SK-N-SH treated with all-trans-retinoic acid at 6 μM for 48 hours (cell line): Measurements from ENCODE around the gene PLXNA3.

Experiments used
- ATAC-seq: fragments of 200-7000 bp; cut with Tn5 transposase; 3 replicates; pipeline ENCODE4 v1.9.1; 2020; ENCODE audit warnings: mild to moderate bottlenecking, moderate library complexity
- ARNTL ChIP-seq: fragments of 450-650 bp; formaldehyde crosslinking; IDR thresholded peaks from 2 replicates; pipeline ENCODE4 v1.5.0; 2020; ENCODE audit warnings: low read depth, mild to moderate bottlenecking, moderate library complexity, borderline replicate concordance
- BACH2 ChIP-seq: fragments of 250-450 bp; sonication (Bioruptor Pico); IDR thresholded peaks from 2 replicates; pipeline ENCODE4 v1.9.0; 2021; ENCODE audit warnings: mild to moderate bottlenecking, borderline replicate concordance
- CSDC2 ChIP-seq: fragments of 250-450 bp; sonication (Bioruptor Pico); IDR thresholded peaks from 2 replicates; pipeline ENCODE4 v1.5.0; 2020; ENCODE audit warnings: mild to moderate bottlenecking, moderate library complexity
- ESRRG ChIP-seq: fragments of 250-450 bp; sonication (Bioruptor Pico); IDR thresholded peaks from 2 replicates; pipeline ENCODE4 v1.6.1; 2021; ENCODE audit warnings: mild to moderate bottlenecking
- GLIS3 ChIP-seq: fragments of 250-450 bp; sonication (Bioruptor Pico); IDR thresholded peaks from 2 replicates; pipeline ENCODE4 v1.5.0; 2020; ENCODE audit warnings: mild to moderate bottlenecking, moderate library complexity
- ISL1 ChIP-seq: fragments of 250-450 bp; sonication (Bioruptor Pico); IDR thresholded peaks from 2 replicates; pipeline ENCODE4 v2.1.2; 2022; ENCODE audit warnings: mild to moderate bottlenecking, moderate library complexity
- OSR1 ChIP-seq: fragments of 250-450 bp; sonication (Bioruptor Pico); IDR thresholded peaks from 2 replicates; pipeline ENCODE4 v1.8.0; 2022; ENCODE audit warnings: moderate library complexity, mild to moderate bottlenecking, inconsistent platforms
- PPARA ChIP-seq: fragments of 250-450 bp; sonication (Bioruptor Pico); IDR thresholded peaks from 2 replicates; pipeline ENCODE4 v1.5.0; 2020; ENCODE audit warnings: mild to moderate bottlenecking, borderline replicate concordance
- SNAI2 ChIP-seq: fragments of 250-450 bp; sonication (Bioruptor Pico); IDR thresholded peaks from 2 replicates; pipeline ENCODE4 v1.5.0; 2020; ENCODE audit warnings: mild to moderate bottlenecking, moderate library complexity
- TCF4 ChIP-seq: fragments of 250-450 bp; sonication (Bioruptor Pico); IDR thresholded peaks from 2 replicates; pipeline ENCODE4 v1.8.0; 2021; ENCODE audit warnings: mild to moderate bottlenecking, moderate library complexity, borderline replicate concordance
- ZC3H10 ChIP-seq: fragments of 250-450 bp; sonication (Bioruptor Pico); IDR thresholded peaks from 2 replicates; pipeline ENCODE4 v1.5.1; 2021; ENCODE audit warnings: mild to moderate bottlenecking, moderate library complexity
- ZFP30 ChIP-seq: fragments of 450-650 bp; formaldehyde crosslinking; IDR thresholded peaks from 2 replicates; pipeline ENCODE4 v1.5.0; 2022; ENCODE audit warnings: mild to moderate bottlenecking, moderate library complexity
- ZNF565 ChIP-seq: fragments of 450-650 bp; formaldehyde crosslinking; conservative IDR thresholded peaks from 2 replicates; pipeline ENCODE4 v1.5.0; 2020; ENCODE audit warnings: low read depth, mild to moderate bottlenecking, moderate library complexity
- ZNF70 ChIP-seq: fragments of 450-650 bp; formaldehyde crosslinking; IDR thresholded peaks from 2 replicates; pipeline ENCODE4 v1.5.0; 2020; ENCODE audit warnings: mild to moderate bottlenecking, moderate library complexity
- TF ChIP-seq, protein P1 (sequence below): fragments of 250-450 bp; sonication (Bioruptor Pico); IDR thresholded peaks from 2 replicates; pipeline ENCODE4 v1.8.0; 2020; ENCODE audit warnings: mild to moderate bottlenecking, moderate library complexity, borderline replicate concordance
- TF ChIP-seq, protein P2 (sequence below): fragments of 250-450 bp; sonication (Bioruptor Pico); IDR thresholded peaks from 2 replicates; pipeline ENCODE4 v1.5.0; 2020; ENCODE audit warnings: mild to moderate bottlenecking, moderate library complexity
- TF ChIP-seq, protein P3 (sequence below): fragments of 250-450 bp; sonication (Bioruptor Pico); IDR thresholded peaks from 2 replicates; pipeline ENCODE4 v1.8.0; 2021; ENCODE audit warnings: low read depth, mild to moderate bottlenecking, moderate library complexity, borderline replicate concordance
- TF ChIP-seq, protein P4 (sequence below): fragments of 250-450 bp; sonication (Bioruptor Pico); IDR thresholded peaks from 2 replicates; pipeline ENCODE4 v1.5.1; 2021; ENCODE audit warnings: mild to moderate bottlenecking, moderate library complexity
- TF ChIP-seq, protein P5 (sequence below): fragments of 250-450 bp; sonication (Bioruptor Pico); IDR thresholded peaks from 2 replicates; pipeline ENCODE4 v1.5.1; 2020; ENCODE audit warnings: low read depth, mild to moderate bottlenecking, moderate library complexity

PLXNA3 gene

DNA sequence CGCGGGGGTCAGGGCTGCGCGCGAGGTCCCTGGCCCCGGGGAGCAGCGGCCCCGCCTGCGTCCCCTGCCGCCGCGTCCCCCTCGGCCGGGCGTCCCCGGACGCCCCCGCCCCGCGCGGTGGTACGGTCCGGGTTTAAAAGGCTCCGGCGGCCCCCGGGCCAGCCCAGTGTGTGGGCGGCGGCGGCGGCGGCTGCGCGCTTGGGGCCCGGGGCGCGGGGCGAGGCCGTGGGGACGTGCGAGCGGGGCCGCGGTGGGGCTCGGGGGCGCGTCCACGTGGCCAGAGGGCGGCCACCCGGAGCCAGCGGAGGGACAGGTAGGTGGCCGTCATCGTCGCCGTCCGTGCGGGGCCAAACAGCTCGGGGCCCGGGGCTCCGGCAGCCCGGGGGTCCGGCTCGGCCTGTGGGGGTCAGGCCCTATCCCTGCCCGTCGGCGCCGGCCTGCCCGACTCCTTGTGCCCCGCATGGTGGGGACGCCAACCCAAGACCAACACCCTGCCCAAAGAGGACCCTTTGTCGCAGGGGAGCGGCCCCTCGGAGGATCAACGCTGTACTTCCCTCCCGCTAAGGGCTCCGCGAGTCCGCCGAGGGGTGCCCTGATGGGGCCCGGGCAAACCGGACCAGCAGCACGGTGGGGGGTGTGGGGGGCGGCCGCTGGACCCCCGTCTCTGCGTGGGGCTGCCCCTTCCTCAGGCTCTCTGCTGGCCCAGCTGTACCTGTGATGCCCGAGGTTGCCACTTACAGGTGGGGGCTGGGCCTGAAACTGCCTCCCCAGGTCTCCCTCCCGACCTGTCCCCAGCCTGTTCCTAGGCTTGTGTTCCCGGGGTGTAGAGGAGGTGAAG, at the start of gene PLXNA3:
Gene PLXNA3, plus strand, starts transcription at position 166 of the 838 bp plus-strand sequence. CDS start 1,903 bp downstream, outside the sequence.
- peak; percentile 42 for ATAC-seq
- TF ChIP-seq, protein P1, sequence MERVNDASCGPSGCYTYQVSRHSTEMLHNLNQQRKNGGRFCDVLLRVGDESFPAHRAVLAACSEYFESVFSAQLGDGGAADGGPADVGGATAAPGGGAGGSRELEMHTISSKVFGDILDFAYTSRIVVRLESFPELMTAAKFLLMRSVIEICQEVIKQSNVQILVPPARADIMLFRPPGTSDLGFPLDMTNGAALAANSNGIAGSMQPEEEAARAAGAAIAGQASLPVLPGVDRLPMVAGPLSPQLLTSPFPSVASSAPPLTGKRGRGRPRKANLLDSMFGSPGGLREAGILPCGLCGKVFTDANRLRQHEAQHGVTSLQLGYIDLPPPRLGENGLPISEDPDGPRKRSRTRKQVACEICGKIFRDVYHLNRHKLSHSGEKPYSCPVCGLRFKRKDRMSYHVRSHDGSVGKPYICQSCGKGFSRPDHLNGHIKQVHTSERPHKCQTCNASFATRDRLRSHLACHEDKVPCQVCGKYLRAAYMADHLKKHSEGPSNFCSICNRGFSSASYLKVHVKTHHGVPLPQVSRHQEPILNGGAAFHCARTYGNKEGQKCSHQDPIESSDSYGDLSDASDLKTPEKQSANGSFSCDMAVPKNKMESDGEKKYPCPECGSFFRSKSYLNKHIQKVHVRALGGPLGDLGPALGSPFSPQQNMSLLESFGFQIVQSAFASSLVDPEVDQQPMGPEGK (CRISPR knock-in tag), result no peak
- TF ChIP-seq GLIS3 (CRISPR knock-in tag) (no peak), SNAI2 (CRISPR knock-in tag) (no peak), TCF4 (CRISPR knock-in tag) (no peak), ISL1 (CRISPR knock-in tag) (no peak), ZNF70 (no peak), ARNTL (CRISPR knock-in tag) (no peak), PPARA (no peak), CSDC2 (CRISPR knock-in tag) (no peak), BACH2 (CRISPR knock-in tag) (no peak), ZNF565 (CRISPR knock-in tag) (no peak), ZC3H10 (CRISPR knock-in tag) (no peak), OSR1 (CRISPR knock-in tag) (no peak)
- TF ChIP-seq, protein P2, sequence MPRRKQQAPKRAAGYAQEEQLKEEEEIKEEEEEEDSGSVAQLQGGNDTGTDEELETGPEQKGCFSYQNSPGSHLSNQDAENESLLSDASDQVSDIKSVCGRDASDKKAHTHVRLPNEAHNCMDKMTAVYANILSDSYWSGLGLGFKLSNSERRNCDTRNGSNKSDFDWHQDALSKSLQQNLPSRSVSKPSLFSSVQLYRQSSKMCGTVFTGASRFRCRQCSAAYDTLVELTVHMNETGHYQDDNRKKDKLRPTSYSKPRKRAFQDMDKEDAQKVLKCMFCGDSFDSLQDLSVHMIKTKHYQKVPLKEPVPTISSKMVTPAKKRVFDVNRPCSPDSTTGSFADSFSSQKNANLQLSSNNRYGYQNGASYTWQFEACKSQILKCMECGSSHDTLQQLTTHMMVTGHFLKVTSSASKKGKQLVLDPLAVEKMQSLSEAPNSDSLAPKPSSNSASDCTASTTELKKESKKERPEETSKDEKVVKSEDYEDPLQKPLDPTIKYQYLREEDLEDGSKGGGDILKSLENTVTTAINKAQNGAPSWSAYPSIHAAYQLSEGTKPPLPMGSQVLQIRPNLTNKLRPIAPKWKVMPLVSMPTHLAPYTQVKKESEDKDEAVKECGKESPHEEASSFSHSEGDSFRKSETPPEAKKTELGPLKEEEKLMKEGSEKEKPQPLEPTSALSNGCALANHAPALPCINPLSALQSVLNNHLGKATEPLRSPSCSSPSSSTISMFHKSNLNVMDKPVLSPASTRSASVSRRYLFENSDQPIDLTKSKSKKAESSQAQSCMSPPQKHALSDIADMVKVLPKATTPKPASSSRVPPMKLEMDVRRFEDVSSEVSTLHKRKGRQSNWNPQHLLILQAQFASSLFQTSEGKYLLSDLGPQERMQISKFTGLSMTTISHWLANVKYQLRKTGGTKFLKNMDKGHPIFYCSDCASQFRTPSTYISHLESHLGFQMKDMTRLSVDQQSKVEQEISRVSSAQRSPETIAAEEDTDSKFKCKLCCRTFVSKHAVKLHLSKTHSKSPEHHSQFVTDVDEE (CRISPR knock-in tag), result no peak
- TF ChIP-seq, protein P3, sequence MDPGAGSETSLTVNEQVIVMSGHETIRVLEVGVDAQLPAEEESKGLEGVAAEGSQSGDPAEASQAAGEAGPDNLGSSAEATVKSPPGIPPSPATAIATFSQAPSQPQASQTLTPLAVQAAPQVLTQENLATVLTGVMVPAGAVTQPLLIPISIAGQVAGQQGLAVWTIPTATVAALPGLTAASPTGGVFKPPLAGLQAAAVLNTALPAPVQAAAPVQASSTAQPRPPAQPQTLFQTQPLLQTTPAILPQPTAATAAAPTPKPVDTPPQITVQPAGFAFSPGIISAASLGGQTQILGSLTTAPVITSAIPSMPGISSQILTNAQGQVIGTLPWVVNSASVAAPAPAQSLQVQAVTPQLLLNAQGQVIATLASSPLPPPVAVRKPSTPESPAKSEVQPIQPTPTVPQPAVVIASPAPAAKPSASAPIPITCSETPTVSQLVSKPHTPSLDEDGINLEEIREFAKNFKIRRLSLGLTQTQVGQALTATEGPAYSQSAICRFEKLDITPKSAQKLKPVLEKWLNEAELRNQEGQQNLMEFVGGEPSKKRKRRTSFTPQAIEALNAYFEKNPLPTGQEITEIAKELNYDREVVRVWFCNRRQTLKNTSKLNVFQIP (CRISPR knock-in tag), result no peak
- TF ChIP-seq, protein P4, sequence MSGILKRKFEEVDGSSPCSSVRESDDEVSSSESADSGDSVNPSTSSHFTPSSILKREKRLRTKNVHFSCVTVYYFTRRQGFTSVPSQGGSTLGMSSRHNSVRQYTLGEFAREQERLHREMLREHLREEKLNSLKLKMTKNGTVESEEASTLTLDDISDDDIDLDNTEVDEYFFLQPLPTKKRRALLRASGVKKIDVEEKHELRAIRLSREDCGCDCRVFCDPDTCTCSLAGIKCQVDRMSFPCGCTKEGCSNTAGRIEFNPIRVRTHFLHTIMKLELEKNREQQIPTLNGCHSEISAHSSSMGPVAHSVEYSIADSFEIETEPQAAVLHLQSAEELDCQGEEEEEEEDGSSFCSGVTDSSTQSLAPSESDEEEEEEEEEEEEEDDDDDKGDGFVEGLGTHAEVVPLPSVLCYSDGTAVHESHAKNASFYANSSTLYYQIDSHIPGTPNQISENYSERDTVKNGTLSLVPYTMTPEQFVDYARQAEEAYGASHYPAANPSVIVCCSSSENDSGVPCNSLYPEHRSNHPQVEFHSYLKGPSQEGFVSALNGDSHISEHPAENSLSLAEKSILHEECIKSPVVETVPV, result no peak
- TF ChIP-seq, protein P5, sequence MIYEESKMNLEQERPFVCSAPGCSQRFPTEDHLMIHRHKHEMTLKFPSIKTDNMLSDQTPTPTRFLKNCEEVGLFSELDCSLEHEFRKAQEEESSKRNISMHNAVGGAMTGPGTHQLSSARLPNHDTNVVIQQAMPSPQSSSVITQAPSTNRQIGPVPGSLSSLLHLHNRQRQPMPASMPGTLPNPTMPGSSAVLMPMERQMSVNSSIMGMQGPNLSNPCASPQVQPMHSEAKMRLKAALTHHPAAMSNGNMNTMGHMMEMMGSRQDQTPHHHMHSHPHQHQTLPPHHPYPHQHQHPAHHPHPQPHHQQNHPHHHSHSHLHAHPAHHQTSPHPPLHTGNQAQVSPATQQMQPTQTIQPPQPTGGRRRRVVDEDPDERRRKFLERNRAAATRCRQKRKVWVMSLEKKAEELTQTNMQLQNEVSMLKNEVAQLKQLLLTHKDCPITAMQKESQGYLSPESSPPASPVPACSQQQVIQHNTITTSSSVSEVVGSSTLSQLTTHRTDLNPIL (CRISPR knock-in tag), result no peak

DNA sequence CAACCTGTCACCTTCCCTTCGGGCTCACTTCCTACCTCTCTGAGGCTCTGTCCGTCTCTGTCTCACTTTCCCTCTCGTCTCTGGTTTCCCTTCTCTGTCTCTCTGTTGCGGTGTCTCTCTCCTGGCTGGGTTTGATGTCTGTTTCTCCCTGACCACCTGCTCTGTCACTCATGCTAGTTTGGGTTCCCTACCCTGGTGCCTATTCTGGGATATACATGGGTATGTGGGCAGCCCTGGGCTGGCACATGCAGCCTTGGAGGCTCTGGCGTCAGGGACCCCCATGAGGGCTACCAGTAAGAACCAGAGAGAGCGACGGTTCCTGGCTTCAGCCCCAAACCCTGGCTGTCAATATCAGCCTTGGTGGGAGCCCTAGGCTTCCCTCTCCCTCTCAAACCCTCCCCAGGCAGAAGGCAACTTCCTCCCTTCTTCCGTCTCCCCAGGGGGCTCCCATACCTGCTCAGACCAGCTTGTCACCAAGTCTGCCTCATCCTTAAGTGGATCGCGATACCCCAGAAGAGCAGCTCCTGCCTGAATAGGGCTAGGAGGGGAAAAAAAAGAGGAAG, 49.3 kb upstream of the PLXNA3 start:
- ATAC-seq, result peak; percentile 2; the same call in 2 of the 3 replicates
- TF ChIP-seq ESRRG (CRISPR knock-in tag) (no peak), ZNF565 (CRISPR knock-in tag) (no peak), SNAI2 (CRISPR knock-in tag) (no peak), ZFP30 (CRISPR knock-in tag) (no peak)

DNA sequence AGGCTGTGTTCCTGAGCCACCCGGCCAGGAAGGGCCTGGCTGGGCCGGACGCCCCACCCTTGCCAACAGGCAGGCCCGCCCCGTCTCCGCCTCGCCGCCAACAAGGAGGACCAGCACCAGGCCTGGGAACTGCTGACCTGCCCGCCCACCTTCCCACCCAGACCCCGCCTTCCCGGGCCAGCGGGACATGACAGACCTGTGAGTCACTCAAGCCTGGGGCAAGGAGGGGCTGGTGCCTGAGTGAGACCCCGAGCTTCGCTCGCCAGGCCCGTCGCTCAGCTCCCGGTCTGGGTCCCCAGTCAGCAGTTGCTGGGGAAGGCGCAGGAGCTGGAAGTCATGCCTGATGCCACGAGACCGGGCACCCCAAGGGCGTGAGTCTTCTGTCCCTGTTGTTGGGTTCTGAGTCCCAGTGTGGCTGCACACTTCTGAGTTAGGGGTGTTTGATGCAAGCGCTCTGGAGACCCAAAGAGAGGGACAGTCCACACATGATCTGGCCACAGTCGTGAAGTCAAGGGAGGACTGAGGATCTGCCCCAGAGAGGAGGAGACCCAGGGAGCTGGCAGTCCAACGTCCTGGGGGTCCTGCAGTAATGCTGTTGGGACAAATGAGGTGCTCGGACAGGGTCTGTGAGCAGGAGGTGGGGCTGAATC, 48.7 kb upstream of the PLXNA3 start, which contains the start of gene DNASE1L1:
Gene DNASE1L1, minus strand, starts transcription at position 33 of the 650 bp plus-strand sequence. CDS start 3,686 bp downstream, outside the sequence.
- TF ChIP-seq, protein P1 (CRISPR knock-in tag), result no peak
- TF ChIP-seq, all 23 proteins: peak for 0
- peak; percentile 88 for ATAC-seq
